Stimulated activated CD4-positive, alpha-beta T cell treated with anti-CD3 and anti-CD28 coated beads, Interleukin-1b, Interleukin-23, amount 100 ng/mL, for 48 hours (primary cell): Measurements from ENCODE around the gene LRRC27.
"Not testable (repeated sequence)": the region's sequence is repeated elsewhere in the genome, so short reads cannot be mapped to it uniquely, and the experiment has no call there.

Source experiments
- DNase-seq: peaks from one replicate; pipeline ENCODE4 v3.0.0-alpha.2; 2020

Gene LRRC27

GRCh38 chr10:132316133-132316532 lies 15.9 kb upstream of the LRRC27 start:
- DNase-seq, result no peak

GRCh38 chr10:132317477-132317876 lies 14.5 kb upstream of the LRRC27 start:
- DNase-seq, result not testable (repeated sequence)

- DNase-seq, result peak; percentile 53
Observed at GRCh38 chr10:132319853-132320653, 11.9 kb upstream of the LRRC27 start.

DNA sequence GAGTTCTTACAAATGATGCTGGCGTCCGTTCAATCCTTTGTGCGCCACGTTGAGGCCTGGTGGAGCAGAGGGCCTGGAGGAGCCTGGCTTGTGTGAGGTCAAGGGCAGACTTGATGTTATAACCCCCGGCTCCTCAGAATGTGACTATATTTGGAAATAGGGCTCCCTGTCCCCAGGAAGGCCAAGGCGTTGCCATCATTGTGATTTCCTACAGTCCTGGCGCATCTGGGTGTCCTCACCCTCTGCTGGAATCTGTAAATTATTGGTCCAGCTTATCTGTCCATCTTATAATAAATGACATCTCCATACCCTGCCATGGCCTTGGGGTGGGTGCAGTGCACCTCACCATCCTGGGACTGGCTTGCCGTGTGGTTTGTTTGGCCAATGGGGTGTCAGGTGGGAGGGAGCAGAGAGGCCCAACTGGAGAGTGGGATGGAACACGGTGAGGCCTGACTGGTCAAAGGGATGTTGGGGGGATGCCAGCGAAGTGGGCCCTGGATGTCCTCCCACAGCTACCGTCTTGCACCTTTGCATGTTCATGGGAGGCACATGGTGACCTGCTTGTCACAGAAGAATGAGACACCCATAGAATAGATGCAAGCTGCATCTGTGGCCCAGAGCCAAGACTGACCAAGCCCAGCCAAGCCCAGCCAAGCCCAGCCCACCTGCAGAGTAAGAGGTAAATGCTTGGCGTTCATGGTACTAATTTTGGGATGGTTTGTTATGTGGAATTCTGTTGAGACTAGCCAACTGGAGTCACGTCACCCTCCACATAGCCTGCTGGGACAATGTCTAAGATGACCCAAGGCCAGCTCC lies 11.1 kb upstream of the LRRC27 start:
- no peak for DNase-seq

GRCh38 chr10:132321726-132322125 lies 10.3 kb upstream of the LRRC27 start:
- DNase-seq, result no peak

DNA sequence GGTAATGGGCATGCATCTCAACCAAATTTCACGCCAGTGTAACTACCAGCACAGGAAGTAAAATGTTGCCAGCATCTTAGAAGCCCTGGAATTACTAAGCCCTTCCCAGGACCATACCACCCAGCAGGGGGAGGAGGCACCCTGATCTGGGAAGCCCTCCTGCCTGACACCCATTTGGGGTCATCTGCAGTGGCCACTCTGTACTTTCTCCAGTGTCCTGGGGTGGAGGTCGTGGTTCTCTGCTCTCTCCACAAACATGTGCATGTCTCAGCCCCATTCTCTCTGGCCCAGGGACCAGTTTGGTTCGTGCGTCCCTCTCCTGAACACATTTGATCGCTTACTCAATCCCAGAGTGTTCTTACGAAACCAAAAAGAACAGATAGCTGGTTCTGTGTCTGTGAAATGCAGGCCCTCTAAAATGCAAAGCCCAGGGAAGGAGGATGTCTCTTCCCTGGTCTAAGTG lies 9.4 kb upstream of the LRRC27 start:
- DNase-seq, result no peak

- no peak for DNase-seq
Observed at GRCh38 chr10:132324186-132324585, 7.8 kb upstream of the LRRC27 start.

- no peak for DNase-seq
Observed at GRCh38 chr10:132326344-132326889, 5.6 kb upstream of the LRRC27 start.

DNA sequence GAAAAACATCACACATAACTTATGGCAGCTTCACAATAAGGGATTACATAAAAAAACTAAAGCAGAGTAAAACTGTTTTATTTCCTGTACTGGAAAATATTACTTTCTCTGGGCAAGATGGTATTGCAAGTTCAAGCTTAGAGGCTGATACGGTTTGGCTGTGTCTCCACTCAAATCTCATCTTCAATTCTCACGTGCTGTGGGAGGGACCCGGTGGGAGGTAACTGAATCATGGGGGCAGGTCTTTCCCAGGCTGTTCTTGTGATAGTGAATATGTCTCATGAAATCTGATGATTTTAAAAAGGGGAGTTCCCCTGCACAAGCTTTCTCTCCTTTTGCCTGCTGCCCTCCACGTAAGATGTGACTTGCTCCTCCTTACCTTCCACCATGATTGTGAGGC lies 5.1 kb upstream of the LRRC27 start:
- peak; percentile 66 for DNase-seq

DNA sequence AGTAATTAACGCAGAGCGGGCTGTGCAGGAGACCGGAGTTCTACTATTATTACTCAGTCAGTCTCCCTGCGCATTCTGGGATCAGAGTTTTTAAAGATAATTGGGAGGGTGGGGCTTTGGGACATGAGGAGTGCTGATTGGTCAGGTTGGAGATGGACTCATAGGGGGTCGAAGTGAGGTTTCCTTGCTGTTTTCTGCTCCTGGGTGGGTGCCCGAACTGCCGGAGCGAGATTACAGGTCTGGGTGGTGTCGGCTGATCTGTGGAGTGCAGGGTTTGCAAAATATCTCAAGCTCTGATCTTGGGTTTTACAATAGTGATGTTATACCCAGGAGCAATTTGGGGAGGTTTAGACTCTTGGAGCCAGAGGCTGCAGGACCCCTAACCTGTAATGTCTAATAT lies 3.9 kb upstream of the LRRC27 start:
- DNase-seq, result no peak

GRCh38 chr10:132328738-132329137 lies 3.3 kb upstream of the LRRC27 start:
- DNase-seq, result no peak

GRCh38 chr10:132329565-132330485 lies 2.2 kb upstream of the LRRC27 start:
- DNase-seq, result peak; percentile 46

DNA sequence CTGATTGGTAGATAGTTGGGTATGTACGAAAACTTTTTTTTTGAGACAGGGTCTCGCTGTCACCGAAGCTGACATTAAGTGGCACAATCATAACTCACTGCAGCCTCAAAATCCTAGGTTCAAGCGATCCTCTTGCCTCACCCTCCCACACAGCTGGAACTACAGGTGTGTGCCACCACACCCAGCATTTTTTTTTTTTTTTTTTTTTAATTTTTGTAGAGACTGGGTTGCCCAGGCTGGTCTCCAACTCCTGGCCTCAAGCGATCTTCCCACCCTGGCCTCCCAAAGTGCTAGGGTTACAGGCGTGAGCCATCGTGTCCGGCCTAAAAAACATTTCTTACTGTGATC lies 1.5 kb upstream of the LRRC27 start:
- DNase-seq, result no peak

DNA sequence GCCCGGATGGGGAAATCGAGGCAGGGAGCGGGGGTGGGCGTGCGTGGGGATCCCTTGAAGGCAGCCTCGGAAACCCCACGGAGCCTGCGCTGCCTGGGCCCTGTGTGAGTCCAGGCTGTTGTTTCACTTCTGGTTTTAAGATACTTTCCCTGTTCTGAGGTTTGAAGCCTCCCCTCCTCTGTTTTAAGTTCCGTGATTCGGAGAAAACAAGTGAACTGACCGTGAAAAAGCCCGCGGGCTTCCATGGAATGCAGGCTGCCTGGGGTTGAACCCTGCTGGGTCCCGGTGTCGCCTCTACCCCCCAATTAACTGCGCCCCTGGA lies 401 bp downstream of the LRRC27 start:
- DNase-seq, result no peak

DNA sequence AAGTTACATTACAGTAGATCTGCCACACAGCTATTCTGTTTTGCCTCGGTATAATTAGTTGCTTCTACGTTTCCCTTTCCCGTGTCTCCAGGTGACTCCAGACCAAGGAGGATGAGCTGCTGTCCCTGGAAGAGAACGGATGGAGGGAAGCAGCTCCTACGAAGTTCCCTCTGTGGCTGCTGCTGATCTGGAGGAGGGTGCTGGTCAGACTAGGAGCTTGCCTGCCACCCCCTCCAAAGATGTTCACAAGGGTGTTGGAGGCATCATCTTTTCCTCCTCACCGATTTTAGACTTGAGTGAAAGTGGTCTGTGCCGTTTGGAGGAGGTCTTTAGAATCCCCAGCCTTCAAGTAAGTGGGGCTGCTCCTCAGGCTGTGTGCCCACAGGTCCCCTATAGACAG lies 1.4 kb downstream of the LRRC27 start:
- no peak for DNase-seq

- DNase-seq, result no peak
Observed at GRCh38 chr10:132334631-132335188, 2.7 kb downstream of the LRRC27 start.

DNA sequence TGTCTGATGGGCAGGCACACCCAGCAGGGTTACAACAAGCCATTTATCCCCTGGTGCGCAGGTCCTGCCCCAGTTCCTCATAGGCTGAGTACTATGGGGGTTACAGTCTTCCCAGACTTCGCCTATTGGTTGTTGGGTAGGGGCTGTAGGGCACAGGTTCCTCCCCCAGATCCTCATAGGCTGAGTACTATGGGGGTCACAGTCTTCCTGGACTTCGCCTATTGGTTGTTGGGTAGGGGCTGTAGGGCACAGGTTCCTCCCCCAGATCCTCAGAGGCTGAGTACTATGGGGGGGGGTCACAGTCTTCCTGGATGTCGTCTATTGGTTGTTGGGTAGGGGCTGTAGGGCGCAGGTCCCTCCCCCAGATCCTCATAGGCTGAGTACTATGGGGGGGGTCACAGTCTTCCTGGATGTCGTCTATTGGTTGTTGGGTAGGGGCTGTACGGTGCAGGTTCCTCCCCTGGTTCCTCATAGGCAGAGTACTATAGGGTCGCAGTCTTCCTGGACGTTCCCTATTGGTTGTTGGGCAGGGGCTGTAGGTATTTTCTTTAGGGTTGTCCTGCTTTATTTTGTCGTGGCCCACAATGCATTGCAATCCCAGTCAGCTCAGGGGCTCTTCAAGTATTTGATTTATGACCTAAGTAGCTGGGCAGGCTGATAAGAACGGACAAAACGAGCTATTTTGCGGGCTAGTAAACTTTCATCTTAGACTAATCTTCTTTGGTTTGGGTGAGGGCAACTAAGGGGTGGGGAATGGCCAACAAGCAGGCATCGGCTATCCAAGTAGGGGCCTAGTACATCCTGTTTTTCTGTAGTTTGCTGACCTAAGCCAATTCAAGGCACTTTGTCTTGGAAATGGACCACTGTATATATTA lies 3.4 kb downstream of the LRRC27 start:
- DNase-seq, result no peak

GRCh38 chr10:132336064-132336746 lies 4.2 kb downstream of the LRRC27 start:
- no peak for DNase-seq

DNA sequence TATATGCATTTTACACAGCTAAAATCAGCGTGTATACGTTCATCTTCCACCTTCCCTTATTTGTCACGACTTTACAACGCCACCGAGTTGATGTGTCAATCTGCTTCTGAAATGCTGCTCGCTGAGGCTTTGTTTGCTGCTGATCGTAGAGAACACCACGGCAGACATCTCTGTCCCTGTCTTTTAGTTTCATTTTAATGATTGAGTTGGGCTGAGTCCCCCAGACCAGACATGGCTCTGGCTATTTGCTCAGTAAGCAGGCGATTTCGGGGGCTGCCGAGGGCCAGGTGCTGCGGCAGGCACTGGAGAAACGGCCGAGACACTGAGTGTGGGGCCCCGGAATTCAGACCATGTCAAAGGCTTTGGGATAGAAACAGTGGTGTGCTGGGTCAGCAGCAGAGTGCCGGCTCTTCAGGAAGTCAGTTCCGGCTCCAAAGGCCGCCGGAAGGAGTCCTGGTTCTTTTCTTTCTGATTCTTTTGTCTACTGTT lies 5.0 kb downstream of the LRRC27 start:
- no peak for DNase-seq

- DNase-seq, result not testable (repeated sequence)
Observed at GRCh38 chr10:132337854-132338253, 5.9 kb downstream of the LRRC27 start.

GRCh38 chr10:132338876-132339275 lies 6.9 kb downstream of the LRRC27 start:
- no peak for DNase-seq
